ENCODE results near the gene PSMB3.

Gene PSMB3

DNA sequence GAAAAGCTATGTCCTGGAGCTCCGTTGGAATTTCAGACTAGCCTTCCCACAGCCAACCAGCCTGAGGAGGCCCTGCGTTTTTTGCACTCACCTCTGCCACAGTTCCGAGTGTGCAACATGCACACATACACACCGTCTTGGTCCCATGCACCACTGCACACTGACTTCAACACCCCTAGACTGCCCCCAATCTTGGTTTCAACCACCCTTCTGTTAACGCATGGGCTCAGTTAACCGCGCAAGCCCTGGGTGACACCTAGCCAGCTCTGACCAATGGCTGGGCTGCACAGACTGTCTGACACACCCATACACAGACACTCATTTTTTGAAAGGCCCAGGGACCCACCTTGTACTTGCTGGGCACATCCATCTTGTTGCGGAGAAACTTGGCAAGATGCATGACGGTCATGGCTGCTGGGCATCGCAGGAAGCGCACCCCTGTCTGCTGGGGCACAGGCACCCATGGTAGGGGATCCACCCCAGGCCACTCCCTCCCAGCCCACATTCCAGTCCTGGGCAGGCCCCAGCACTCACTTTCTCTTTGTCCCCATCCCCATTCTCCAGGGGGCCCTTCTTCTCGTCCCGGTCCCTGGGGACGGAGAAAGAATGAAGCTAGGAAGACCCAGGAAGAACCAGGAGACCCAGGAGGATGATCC, 14.4 kb upstream of the PSMB3 start:
- no peak overlapping the region for H3K4me3 Mint-ChIP-seq
- H3K9me3 Mint-ChIP-seq = no peaks in the 10 kb centered on the region
- H3K27me3 Mint-ChIP-seq (ENCODE audit: low read depth) = no peaks in the 10 kb centered on the region
- H3K4me1 Mint-ChIP-seq (ENCODE audit: low read depth) = peaks cover 29% of the 10 kb centered on the region
- no peak overlapping the region for H3K27ac Mint-ChIP-seq
- peaks cover 6% of the 10 kb centered on the region for H3K36me3 Mint-ChIP-seq (ENCODE audit: low read depth)

DNA sequence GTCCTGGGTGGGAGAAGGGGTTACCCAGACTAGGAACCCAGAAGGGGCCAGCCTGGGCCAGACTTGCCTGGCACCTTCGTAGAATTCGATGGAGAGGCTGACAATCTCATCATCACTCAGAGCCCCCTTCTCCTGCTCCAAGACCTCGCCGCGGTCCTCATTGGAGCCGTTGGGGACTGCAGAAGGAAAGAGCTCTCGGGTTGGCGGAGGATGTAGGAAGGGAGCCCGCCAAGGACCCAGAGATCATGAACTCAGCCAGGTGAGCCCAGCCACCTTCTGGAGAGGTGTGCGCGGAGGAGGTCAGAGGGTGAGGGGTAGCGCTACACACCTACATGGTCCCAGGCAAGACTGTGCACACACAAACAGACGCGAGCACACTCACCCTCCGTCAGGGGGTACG, 13.9 kb upstream of the PSMB3 start:
- H3K9me3 Mint-ChIP-seq = no peaks in the 10 kb centered on the region
- no peaks in the 10 kb centered on the region for H3K27me3 Mint-ChIP-seq (ENCODE audit: low read depth)
- H3K4me3 Mint-ChIP-seq = no peak overlapping the region
- H3K36me3 Mint-ChIP-seq (ENCODE audit: low read depth) = peaks cover 3% of the 10 kb centered on the region
- H3K4me1 Mint-ChIP-seq (ENCODE audit: low read depth) = peaks cover 27% of the 10 kb centered on the region
- no peak overlapping the region for H3K27ac Mint-ChIP-seq

DNA sequence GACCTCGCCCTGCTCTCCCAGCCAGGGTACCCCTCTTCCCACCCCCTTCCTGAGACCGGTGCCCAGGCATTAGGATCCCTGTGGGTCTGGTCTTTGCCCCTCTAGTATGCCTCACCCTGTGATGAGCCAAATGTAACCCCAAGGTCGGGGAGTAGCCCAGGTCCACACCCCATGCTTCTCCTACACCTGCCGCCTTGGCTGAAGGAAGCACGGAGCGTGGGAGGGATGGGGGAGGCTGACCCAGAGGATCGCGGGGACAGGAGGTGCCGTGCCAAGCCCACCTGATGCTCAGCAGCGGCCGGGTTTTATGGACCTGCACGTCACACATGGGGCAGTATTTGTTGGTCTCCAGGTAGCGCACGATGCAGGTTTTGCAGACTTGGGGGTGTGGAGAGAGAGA, 13.2 kb upstream of the PSMB3 start:
- Mint-ChIP-seq H3K27me3 (ENCODE audit: low read depth) (no peaks in the 10 kb centered on the region), H3K4me3 (no peak overlapping the region), H3K9me3 (no peaks in the 10 kb centered on the region)

DNA sequence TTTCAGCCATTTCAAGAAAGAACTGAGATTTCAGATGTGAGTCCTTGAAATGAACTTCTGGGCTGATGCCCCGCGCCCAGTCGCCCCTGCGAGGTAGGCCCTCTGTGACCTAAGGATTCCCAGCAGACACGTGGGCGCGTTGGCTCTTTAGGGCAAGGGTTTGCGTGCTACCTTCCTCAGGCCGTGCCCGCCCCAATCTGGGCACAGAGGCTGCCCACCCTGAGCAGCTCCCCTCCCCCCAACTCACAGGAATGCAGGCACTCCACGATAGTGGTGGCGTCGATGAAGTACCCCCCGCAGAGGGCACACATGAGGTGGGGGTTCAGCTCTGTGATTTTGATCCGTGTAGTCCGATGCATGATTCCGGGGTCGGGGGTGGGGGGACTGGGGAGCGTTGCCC, 12.5 kb upstream of the PSMB3 start:
- no peak overlapping the region for H3K27ac Mint-ChIP-seq

More for the DNA sequence above, 13.2 kb upstream of the PSMB3 start:
- Mint-ChIP-seq H3K27ac (no peak overlapping the region), H3K36me3 (ENCODE audit: low read depth) (peaks cover 2% of the 10 kb centered on the region), H3K4me1 (ENCODE audit: low read depth) (peaks cover 21% of the 10 kb centered on the region)

DNA sequence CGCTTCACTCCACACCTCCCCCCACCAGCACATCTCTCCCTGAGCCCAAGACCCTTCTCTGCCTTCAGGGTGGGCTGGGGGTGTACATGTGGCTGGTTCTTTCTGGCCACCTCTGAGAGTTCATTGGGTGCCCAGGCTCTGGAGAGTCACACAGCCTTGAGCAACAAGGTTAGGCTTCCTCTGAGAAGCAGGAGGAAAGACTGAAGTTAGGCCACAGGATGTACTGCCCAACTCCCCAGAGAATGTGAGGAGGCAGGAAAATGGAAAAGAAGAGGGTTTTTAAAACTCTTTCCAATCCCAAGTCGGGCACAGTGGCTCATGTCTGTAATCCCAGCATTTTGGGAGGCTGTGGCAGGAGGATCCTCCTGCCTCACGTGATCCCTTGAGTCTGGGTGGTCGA, 11.7 kb upstream of the PSMB3 start:
- H3K27ac Mint-ChIP-seq = no peak overlapping the region
- H3K36me3 Mint-ChIP-seq (ENCODE audit: low read depth) = no peaks in the 10 kb centered on the region
- H3K9me3 Mint-ChIP-seq = no peaks in the 10 kb centered on the region
- peaks cover 15% of the 10 kb centered on the region for H3K4me1 Mint-ChIP-seq (ENCODE audit: low read depth)
- H3K27me3 Mint-ChIP-seq (ENCODE audit: low read depth) = peaks cover under 1% of the 10 kb centered on the region
- H3K4me3 Mint-ChIP-seq = no peak overlapping the region

More for the DNA sequence above, 12.5 kb upstream of the PSMB3 start:
- H3K27me3 Mint-ChIP-seq (ENCODE audit: low read depth) = no peaks in the 10 kb centered on the region
- H3K4me3 Mint-ChIP-seq = no peak overlapping the region
- no peaks in the 10 kb centered on the region for H3K9me3 Mint-ChIP-seq
- no peaks in the 10 kb centered on the region for H3K36me3 Mint-ChIP-seq (ENCODE audit: low read depth)
- H3K4me1 Mint-ChIP-seq (ENCODE audit: low read depth) = peaks cover 15% of the 10 kb centered on the region

DNA sequence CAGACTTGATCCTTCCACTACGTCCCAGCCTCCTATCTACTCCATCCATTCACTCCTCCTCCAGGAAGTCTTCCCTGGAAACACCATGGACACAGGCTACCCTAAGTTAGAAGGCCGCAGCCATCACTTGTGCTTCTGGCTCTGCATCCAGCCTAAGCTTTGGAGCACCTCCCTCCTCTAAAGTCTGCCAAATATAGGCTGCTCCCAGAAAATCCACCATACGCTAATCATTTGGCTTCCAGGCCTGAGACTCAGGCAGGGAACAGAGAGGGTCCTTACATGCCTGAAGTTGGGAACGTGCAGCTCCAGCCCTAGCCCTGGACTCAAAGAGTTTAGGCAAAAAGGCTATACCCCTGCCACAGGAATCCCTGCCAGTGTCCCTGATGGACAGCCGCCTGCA, 11.1 kb upstream of the PSMB3 start:
- Mint-ChIP-seq H3K9me3 (no peaks in the 10 kb centered on the region), H3K4me3 (no peak overlapping the region), H3K4me1 (ENCODE audit: low read depth) (peaks cover 21% of the 10 kb centered on the region), H3K36me3 (ENCODE audit: low read depth) (no peaks in the 10 kb centered on the region), H3K27ac (no peak overlapping the region), H3K27me3 (ENCODE audit: low read depth) (peaks cover 7% of the 10 kb centered on the region)

DNA sequence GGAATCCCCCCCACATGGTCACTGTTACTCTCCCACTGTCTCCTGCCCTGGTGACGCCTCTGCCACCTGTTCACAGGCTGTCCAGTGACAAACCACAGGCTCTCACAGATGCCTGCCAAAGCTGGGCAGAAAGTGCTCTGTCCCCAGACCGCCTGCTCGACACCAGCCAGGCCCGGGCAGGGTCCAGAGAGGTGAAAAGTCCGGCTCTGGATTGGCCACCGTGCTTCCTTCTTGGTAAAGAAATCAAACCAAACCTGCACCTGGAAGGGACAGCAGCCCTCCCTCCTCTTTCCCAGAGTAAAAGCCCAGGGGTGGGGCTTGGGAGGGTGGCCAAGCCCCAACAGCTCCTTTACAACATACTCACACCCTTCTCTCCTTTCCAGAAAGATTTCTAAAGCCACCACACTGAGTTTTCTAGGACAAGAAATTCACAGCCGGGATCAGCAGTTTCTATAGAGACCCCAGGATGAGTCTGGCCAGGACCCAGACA, 10.6 kb upstream of the PSMB3 start:
- H3K27me3 Mint-ChIP-seq (ENCODE audit: low read depth) = peaks cover 12% of the 10 kb centered on the region
- peaks cover 23% of the 10 kb centered on the region for H3K4me1 Mint-ChIP-seq (ENCODE audit: low read depth)
- H3K4me3 Mint-ChIP-seq = no peak overlapping the region
- no peaks in the 10 kb centered on the region for H3K9me3 Mint-ChIP-seq
- H3K27ac Mint-ChIP-seq = no peak overlapping the region
- no peaks in the 10 kb centered on the region for H3K36me3 Mint-ChIP-seq (ENCODE audit: low read depth)

DNA sequence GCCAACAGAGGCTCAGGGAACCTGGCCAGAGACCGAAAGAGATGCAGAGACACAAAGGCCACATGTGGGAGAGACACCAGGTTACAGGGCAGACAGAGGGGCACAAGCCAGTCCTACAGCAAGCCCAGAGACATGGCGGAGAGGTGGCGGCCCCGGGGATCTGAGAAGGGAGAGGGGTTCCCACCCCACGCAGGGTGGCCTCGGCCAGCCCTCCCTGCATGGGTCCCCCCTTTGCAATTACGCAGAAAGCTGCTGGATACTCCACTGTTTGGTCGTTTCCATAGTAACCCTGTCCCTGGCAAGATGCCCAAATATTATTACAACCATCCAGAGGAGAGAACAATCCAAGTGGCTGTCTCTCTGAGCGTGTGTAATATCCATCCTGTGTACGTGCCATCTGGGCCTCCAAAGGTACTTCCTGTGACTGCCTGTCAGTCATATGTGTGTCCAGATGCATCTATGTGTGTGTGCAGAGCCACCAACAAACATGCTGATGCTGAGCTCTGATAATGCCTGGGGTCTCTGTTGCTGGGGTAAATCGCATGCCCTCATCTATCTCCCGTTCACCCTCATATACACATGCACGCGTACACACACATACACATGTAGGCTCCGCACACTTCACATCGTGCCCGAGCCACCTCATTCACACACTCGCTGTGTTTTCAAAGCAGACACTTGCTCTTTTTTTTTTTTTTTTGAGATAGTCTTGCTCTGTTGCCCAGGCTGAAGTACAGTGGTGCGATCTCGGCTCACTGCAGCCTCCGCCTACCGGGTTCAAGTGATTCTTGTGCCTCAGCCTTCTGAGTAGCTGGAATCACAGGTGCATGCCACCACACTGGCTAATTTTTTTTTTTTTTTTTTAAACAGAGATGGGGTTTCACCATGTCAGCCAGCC, 9.9 kb upstream of the PSMB3 start:
- Mint-ChIP-seq H3K27ac (peak overlapping the region; percentile 36), H3K9me3 (no peaks in the 10 kb centered on the region), H3K4me3 (no peak overlapping the region), H3K4me1 (ENCODE audit: low read depth) (peaks cover 23% of the 10 kb centered on the region), H3K27me3 (ENCODE audit: low read depth) (peaks cover 13% of the 10 kb centered on the region), H3K36me3 (ENCODE audit: low read depth) (no peaks in the 10 kb centered on the region)

DNA sequence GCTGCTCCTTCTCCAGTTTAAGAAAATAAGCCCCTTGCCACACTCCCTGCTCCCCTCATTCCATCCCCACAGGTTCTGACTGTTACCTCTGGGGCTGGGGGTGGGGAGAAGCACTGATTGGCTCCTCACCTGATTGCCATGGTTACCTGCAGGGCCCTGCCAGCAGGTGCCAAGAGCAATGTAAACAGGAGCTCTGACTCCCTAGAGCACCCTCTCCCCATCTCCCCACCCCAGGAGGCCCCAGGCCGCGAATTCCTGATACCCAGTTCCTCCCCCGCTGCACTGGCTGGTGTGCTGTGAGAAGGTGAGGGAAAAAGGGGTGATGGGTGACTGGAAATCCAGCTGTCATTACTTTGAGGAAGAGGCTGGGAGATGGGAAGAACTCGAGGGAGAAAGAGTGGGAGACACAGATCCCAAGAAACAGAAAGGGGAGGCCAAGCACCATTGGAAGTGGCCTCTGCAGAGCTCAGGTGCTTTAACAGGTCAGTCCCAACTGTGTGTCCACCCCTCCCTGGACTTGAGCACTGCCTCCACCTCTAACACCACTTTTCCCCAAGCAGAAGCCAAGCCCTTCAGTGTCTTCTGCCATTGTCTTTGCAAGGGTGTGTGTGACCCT, 8.9 kb upstream of the PSMB3 start:
- H3K27me3 Mint-ChIP-seq (ENCODE audit: low read depth) = peaks cover 16% of the 10 kb centered on the region
- peaks cover 23% of the 10 kb centered on the region for H3K4me1 Mint-ChIP-seq (ENCODE audit: low read depth)
- H3K4me3 Mint-ChIP-seq = no peak overlapping the region
- H3K36me3 Mint-ChIP-seq (ENCODE audit: low read depth) = no peaks in the 10 kb centered on the region
- H3K27ac Mint-ChIP-seq = no peak overlapping the region
- no peaks in the 10 kb centered on the region for H3K9me3 Mint-ChIP-seq

DNA sequence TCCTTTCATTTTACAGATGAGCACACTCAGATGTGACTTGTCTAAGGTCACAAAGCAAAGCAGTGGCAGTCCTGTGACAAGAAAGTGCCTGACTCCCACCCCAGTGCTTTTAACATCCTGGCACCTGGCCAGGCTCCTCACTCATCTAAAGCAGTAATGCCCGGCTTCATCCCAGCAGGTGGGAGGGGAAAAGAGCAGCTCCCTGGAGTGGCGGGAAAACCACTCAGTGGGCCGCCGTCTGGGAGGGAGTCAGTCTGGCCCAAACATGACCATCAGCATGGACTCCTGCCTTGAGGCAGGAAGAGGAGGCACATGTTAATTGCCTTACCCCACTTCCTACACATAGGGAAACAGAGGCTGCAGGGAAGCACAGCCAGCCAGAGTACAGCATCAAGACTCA, 7.0 kb upstream of the PSMB3 start:
- H3K36me3 Mint-ChIP-seq (ENCODE audit: low read depth) = no peaks in the 10 kb centered on the region
- H3K4me1 Mint-ChIP-seq (ENCODE audit: low read depth) = peaks cover 27% of the 10 kb centered on the region
- H3K9me3 Mint-ChIP-seq = no peaks in the 10 kb centered on the region
- peaks cover 28% of the 10 kb centered on the region for H3K27me3 Mint-ChIP-seq (ENCODE audit: low read depth)
- H3K27ac Mint-ChIP-seq = no peak overlapping the region
- peak overlapping the region; percentile 18 for H3K4me3 Mint-ChIP-seq

DNA sequence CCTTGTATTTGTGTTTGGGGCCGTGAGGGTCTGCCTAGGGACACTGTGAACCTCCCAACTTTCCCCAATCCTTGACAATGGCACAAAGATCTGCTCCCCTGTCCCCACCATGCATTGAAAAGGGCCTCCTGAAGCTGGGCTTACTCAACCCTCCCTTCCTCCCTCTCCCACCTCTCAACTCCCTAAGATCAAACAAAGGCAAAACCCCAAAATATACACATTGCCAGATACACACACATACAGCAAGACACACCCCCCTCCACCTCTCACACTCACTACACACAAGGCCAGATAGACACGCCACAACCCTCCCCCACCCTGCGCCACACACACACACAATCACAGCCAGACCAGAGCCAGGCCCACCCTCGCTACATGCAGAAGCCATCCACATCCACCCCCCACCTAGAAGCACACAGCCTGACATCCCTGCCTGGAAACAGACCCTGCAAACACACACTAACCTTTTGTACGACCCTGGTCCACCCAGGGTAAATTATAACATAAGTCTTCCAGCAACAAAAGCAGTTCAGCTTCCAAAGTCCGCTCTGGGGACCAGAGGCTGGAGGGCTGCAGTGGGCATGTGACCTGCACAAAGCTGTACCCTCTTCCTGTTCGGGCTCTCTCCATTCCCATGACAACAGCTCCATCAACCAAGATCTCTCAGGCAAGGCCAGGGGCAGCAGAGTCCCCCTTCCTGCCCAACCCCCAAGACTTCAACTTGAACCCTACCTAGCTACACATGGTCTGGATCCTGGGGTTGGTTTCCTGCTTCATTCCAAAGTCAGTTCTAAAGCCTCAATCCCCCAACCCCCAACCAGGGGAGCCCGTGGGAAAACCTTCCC, 6.3 kb upstream of the PSMB3 start:
- Mint-ChIP-seq H3K4me3 (peak overlapping the region; percentile 62), H3K27ac (no peak overlapping the region), H3K27me3 (ENCODE audit: low read depth) (peaks cover 32% of the 10 kb centered on the region), H3K36me3 (ENCODE audit: low read depth) (no peaks in the 10 kb centered on the region), H3K4me1 (ENCODE audit: low read depth) (peaks cover 32% of the 10 kb centered on the region), H3K9me3 (no peaks in the 10 kb centered on the region)

DNA sequence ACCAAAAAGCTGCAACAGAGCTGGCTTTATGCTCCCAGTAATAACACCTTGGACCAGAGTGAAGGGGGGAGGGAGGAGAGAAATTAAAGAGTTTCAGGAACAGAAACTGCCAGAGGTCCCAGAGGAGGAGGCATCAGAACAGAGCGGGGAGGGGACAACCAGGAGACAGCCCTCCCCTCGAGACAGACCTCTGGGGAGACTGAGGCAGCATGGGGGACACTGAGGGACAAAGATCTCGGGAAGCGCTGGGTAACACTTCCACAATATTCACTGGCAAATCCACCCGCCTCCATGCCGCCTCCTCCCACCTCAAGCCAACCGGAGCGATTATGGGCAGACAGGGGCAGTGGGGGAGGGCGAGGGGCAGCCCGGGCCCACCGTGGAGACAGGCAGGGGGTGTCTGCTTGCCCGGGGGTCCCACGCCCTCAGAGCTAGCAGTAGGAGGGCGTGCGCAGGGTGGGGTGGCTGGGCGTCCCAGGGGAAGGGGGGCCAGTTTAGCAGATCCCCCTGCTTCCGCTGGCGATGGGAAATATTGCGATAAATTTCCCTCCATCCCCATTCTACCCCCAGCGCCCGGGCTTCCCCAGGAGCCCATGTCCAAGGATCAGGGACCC, 5.6 kb upstream of the PSMB3 start:
- Mint-ChIP-seq H3K36me3 (ENCODE audit: low read depth) (peaks cover 2% of the 10 kb centered on the region), H3K9me3 (no peaks in the 10 kb centered on the region), H3K4me1 (ENCODE audit: low read depth) (peaks cover 38% of the 10 kb centered on the region), H3K4me3 (peak overlapping the region; percentile 62), H3K27ac (no peak overlapping the region), H3K27me3 (ENCODE audit: low read depth) (peaks cover 39% of the 10 kb centered on the region)

DNA sequence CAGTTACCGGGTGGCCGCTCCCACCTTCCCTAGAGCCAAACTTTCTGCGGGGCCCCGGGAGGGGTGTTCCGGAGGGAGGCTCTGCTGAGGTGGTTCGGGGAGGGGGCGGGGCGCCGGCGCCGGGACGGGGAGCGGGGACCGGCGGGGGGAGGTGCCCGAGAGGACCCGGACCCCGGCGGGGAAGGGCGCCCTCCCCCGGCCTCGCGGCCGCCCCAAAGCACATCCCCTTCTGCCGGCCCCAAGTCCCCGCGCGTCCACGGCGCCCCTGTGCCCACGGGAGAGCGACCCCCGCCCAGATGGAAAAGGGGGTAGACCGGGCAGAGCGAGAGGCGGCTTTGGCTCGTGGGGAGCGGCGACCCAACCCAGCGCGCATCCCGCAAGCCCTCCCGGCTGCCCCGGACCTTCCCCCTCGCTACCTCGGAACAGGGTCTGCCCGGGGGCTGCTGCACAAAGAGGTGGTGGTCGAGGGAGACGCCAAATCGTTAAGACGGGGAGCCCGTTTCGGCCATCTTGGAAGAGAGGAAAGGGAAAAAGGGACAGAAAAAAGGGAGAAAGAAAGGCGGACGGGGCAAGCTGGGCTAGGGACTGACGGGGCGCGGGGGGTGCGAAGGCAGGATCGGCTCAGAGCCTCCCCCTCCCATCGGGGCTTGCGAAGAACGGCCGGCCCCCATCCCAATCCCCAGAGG, 4.9 kb upstream of the PSMB3 start:
- Mint-ChIP-seq H3K27me3 (ENCODE audit: low read depth) (peaks cover 39% of the 10 kb centered on the region), H3K4me3 (peak overlapping the region; percentile 82), H3K27ac (no peak overlapping the region), H3K9me3 (no peaks in the 10 kb centered on the region), H3K36me3 (ENCODE audit: low read depth) (peaks cover 4% of the 10 kb centered on the region), H3K4me1 (ENCODE audit: low read depth) (peaks cover 35% of the 10 kb centered on the region)

Measured in T-helper 1 cell treated with Interleukin-12 subunit alpha and Interleukin-12 subunit beta and Interleukin-4 antibody, amounts not matched to agents 30 μg/mL and 1 μg/mL, for 36 hours (primary cell).